Subcutaneous adipose tissue (tissue), 4 donors: Measurements from ENCODE around the gene KMT2C. TPM values are rescaled to one million over a fixed set of nuclear protein-coding genes. Genes with fewer than 3 reads are reported as not detected.

Experiments used
- total RNA-seq, 4 donors: library from RNA; depleted of rRNA; stranded (reverse); fragments of >200 nt; gene quantifications; one replicate each; pipeline ENCODE4 v1.1.0, GENCODE V29; 2016
- TF ChIP-seq, protein P1 (sequence below): fragments of 450-650 bp; IDR thresholded peaks from one replicate; pipeline ENCODE4 v1.5.1; 2016; ENCODE audit warnings: low read depth, mild to moderate bottlenecking, control low read depth, antibody characterized with exemption, moderate library complexity

The KMT2C gene
- total RNA-seq, 4 donors from 2014 or later = 68.7 to 86.8 (median 70.5) TPM

DNA sequence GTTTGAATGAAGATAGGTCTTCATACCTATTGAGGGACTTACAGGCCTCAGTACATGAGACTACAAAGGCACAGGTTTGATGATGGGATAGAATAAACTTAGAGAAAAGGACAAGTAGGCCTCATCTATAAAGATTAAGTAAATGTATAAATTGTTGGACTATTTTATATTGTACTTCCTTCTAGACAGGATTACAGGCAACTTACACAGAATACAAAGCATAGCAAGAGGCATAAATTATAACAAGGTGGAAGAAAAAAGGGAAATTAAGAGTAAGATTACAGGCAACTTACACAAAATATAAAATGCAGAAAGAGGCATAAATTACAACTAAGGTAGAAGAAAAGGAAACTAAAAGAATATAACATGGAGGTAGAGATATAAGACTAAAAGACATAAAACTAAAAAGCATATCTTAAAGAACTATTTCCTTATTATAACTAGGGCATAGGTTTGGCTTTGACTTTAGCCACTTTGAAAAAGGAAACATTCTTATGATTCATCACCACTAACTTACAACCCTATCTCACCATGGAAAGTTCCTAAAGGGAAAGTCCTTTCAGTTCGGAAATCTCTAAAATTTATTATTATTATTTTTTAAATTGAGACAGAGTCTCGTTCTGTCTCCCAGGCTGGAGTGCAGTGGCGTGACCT, 257.3 kb downstream of the KMT2C start:
- TF ChIP-seq, protein P1, sequence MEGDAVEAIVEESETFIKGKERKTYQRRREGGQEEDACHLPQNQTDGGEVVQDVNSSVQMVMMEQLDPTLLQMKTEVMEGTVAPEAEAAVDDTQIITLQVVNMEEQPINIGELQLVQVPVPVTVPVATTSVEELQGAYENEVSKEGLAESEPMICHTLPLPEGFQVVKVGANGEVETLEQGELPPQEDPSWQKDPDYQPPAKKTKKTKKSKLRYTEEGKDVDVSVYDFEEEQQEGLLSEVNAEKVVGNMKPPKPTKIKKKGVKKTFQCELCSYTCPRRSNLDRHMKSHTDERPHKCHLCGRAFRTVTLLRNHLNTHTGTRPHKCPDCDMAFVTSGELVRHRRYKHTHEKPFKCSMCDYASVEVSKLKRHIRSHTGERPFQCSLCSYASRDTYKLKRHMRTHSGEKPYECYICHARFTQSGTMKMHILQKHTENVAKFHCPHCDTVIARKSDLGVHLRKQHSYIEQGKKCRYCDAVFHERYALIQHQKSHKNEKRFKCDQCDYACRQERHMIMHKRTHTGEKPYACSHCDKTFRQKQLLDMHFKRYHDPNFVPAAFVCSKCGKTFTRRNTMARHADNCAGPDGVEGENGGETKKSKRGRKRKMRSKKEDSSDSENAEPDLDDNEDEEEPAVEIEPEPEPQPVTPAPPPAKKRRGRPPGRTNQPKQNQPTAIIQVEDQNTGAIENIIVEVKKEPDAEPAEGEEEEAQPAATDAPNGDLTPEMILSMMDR = no peak

- TF ChIP-seq, protein P1 = no peak
These were observed 258.0 kb downstream of the KMT2C start for GRCh38 chr7:152177681-152178404.

DNA sequence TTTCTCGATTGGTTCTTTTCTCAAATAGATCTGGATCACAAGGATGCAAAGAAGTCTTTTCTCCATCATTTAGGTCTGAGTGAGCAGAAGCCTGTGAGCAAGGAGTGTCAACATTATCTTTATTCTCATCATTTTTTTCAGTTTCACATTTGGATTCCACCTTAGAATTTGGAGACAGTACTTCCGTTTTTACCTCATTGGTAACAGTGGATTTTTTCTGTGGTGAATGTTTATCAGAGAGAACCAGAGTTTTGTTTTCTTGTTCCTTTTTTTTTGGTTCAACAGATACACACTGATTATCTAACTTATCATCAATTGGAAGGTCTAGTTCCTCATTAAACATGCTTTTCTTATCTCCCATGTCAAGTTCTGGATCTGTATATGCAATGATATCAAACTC, 259.0 kb downstream of the KMT2C start:
- TF ChIP-seq, protein P1 = no peak

GRCh38 chr7:152173372-152174070, 262.3 kb downstream of the KMT2C start:
- TF ChIP-seq, protein P1 = no peak

GRCh38 chr7:152162287-152162686, 273.5 kb downstream of the KMT2C start:
- TF ChIP-seq, protein P1 = no peak

- TF ChIP-seq, protein P1 = no peak
These were observed 274.6 kb downstream of the KMT2C start for GRCh38 chr7:152161171-152161570.
